Measurements from ENCODE around the gene UBXN4. TPM values are rescaled to one million over a fixed set of nuclear protein-coding genes. Genes with fewer than 3 reads are reported as not detected.
A peak's percentile ranks its signal among the peaks of the same experiment; 100 is the strongest.

UBXN4 gene
- 32.7 and 48.7 TPM in 2 replicates for polyA plus RNA-seq (2012; rRNA removed)
- 35.3 and 41.7 TPM in 2 replicates for polyA plus RNA-seq (2012; cell fraction: cytosol; rRNA removed)
- 63.2 and 123 TPM in 2 replicates for polyA plus RNA-seq (2012; cell fraction: nucleus; rRNA removed)

GRCh38 chr2:135741395-135742324 is at the start of gene UBXN4:
UBXN4 (plus strand) TSS chr2:135741855; CDS start chr2:135741930, 75 bp downstream.
- Histone ChIP-seq H3K27ac (ENCODE audit: low read depth in 2 of 2, low read length in 1 of 2) (peak within 1 kb of the TSS; percentile 92 to 95), H3K27me3 (ENCODE audit: insufficient read depth) (no peaks in the 10 kb centered on the region), H2AFZ (ENCODE audit: low read depth) (peak within 1 kb of the TSS; percentile 91), H3K4me3 (ENCODE audit: low read depth in 2 of 2, low read length in 1 of 2) (peak within 1 kb of the TSS; percentile 79 to 84), H3F3A (replicated peaks; ENCODE audit: insufficient read depth) (peaks cover 26% of the 10 kb centered on the region), H3K9me2 (no peaks in the 10 kb centered on the region), H3K4me1 (ENCODE audit: control insufficient read depth in 1 of 2, insufficient read depth in 2 of 2, low read depth in 1 of 2, low read length in 1 of 2) (peaks cover 8 to 15% of the 10 kb centered on the region in 2 experiments; a peak in 3 of 4 replicates), H3K4me2 (peak within 1 kb of the TSS; percentile 78), H4K20me1 (ENCODE audit: insufficient read depth) (peaks cover 39% of the 10 kb centered on the region), H3K9ac (peak within 1 kb of the TSS; percentile 97), H3K36me3 (replicated peaks in 1 of 2; ENCODE audit: control insufficient read depth in 1 of 2, insufficient read depth in 2 of 2, low read length in 1 of 2) (peaks cover 6 to 7% of the 10 kb centered on the region in 2 experiments), H3K9me3 (no peaks in the 10 kb centered on the region), H3K79me2 (ENCODE audit: insufficient read depth) (peaks cover 47% of the 10 kb centered on the region)
- POLR2A ChIA-PET = no interaction called here
- DNase-seq = peak; percentile 93
- CTCF ChIA-PET = interaction anchor here (0.7 to 1.7 kb wide), 7 partner anchors 11 to 209 kb away, joined by 3 to 6 read pairs (median 4); no protein-coding TSS in a partner anchor
- under 1% methylated on average over 32 of the region's 93 CpGs for WGBS (ENCODE audit: low lambda C conversion rate)
- peak; percentile 81; the same call in 1 of the 2 replicates for TF ChIP-seq FOSL2 (IDR thresholded peaks at IDR 0.05; ENCODE audit: borderline replicate concordance, low read depth)
- TF ChIP-seq SMC3 (IDR thresholded peaks at IDR 0.05; ENCODE audit: low read depth, low read length) = no peak
- no peak for TF ChIP-seq RAD21 (IDR thresholded peaks at IDR 0.05; ENCODE audit: low read length)
- TF ChIP-seq FOXJ3 (CRISPR knock-in tag; IDR thresholded peaks at IDR 0.05) = no peak
- no peak for TF ChIP-seq MEF2A (IDR thresholded peaks at IDR 0.05; ENCODE audit: borderline replicate concordance, low read depth)
- peak; percentile 75 for TF ChIP-seq CTCF (IDR thresholded peaks at IDR 0.05)
- peak; percentile 97 for TF ChIP-seq ELF1 (IDR thresholded peaks at IDR 0.05)
- peak; percentile 84 for TF ChIP-seq CHD2 (IDR thresholded peaks at IDR 0.05; ENCODE audit: low read length, partially characterized antibody)
- TF ChIP-seq YY1 (IDR thresholded peaks at IDR 0.05; ENCODE audit: low read depth) = peak; percentile 86
- TF ChIP-seq USF1 (IDR thresholded peaks at IDR 0.05; ENCODE audit: borderline replicate concordance, low read depth) = no peak
- TF ChIP-seq NFIC (IDR thresholded peaks at IDR 0.05; ENCODE audit: borderline replicate concordance) = no peak
- TF ChIP-seq ZBTB33 (IDR thresholded peaks at IDR 0.05; ENCODE audit: borderline replicate concordance, low read depth) = peak; percentile 77
- peak; percentile 85 for TF ChIP-seq MXI1 (IDR thresholded peaks at IDR 0.05; ENCODE audit: low read depth, low read length)
- no peak for TF ChIP-seq FOXM1 (IDR thresholded peaks at IDR 0.05; ENCODE audit: low read depth)
- no peak for TF ChIP-seq RCOR1 (IDR thresholded peaks at IDR 0.05; ENCODE audit: low read length)
- no peak for TF ChIP-seq GATA2 (CRISPR knock-in tag; IDR thresholded peaks at IDR 0.05)
- peak; percentile 73; the same call in 1 of the 2 replicates for TF ChIP-seq JUND (IDR thresholded peaks at IDR 0.05)
- TF ChIP-seq POLR2AphosphoS5 (IDR thresholded peaks at IDR 0.05; ENCODE audit: low read depth, low read length) = peak; percentile 74
- peak; percentile 76; the same call in 1 of the 2 replicates for TF ChIP-seq SIN3A (IDR thresholded peaks at IDR 0.05; ENCODE audit: borderline replicate concordance, low read depth, low read length)
- 0 out of 2 replicates have a peak, but pooled peaks have one; percentile 19 for TF ChIP-seq PBX3 (IDR thresholded peaks at IDR 0.05)
- peak; percentile 61 for TF ChIP-seq GABPA (IDR thresholded peaks at IDR 0.05; ENCODE audit: low read depth)
- TF ChIP-seq EZH2phosphoT487 (IDR thresholded peaks at IDR 0.05; ENCODE audit: borderline replicate concordance, low read depth) = no peak
- 0 out of 2 replicates have a peak, but pooled peaks have one; percentile 63 for TF ChIP-seq TEAD4 (IDR thresholded peaks at IDR 0.05; ENCODE audit: borderline replicate concordance, insufficient read depth)
- no peak for TF ChIP-seq TCF12 (IDR thresholded peaks at IDR 0.05)
- peak; percentile 82 for TF ChIP-seq TAF1 (IDR thresholded peaks at IDR 0.05; ENCODE audit: borderline replicate concordance, low read depth, low read length)
- no peak for TF ChIP-seq RXRA (IDR thresholded peaks at IDR 0.05; ENCODE audit: borderline replicate concordance, low read depth)
- TF ChIP-seq MAX (IDR thresholded peaks at IDR 0.05; ENCODE audit: low read depth) = no peak
- TF ChIP-seq NRF1 (IDR thresholded peaks at IDR 0.05; ENCODE audit: low read depth, low read length) = peak; percentile 69
